ENCODE measurements around the gene SEMA4G. TPM values are rescaled to one million over a fixed set of nuclear protein-coding genes. Genes with fewer than 3 reads are reported as not detected.

SEMA4G gene
- total and polyA plus RNA-seq, 2 of the 13 experiments (the other 11 are each of a cell fraction or from before 2014, with no cell fraction given) = 46.2 to 207 TPM

- TF ChIP-seq HOXD1 (CRISPR knock-in tag; IDR thresholded peaks at IDR 0.05) (peak; percentile 75; the same call in 1 of the 2 replicates), ZNF652 (CRISPR knock-in tag; IDR thresholded peaks at IDR 0.05; ENCODE audit: borderline replicate concordance, low read depth) (no peak), THRA (CRISPR knock-in tag; IDR thresholded peaks at IDR 0.05; ENCODE audit: borderline replicate concordance) (peak; percentile 88), MTF2 (CRISPR knock-in tag; IDR thresholded peaks at IDR 0.05; ENCODE audit: borderline replicate concordance) (no peak), ETV5 (CRISPR knock-in tag; IDR thresholded peaks at IDR 0.05; ENCODE audit: borderline replicate concordance) (peak; percentile 95), MIER3 (CRISPR knock-in tag; IDR thresholded peaks at IDR 0.05; ENCODE audit: borderline replicate concordance) (peak; percentile 95), AGO1 (IDR thresholded peaks at IDR 0.05; ENCODE audit: low read depth, low read length, poor library complexity, severe bottlenecking) (no peak), MXD4 (CRISPR knock-in tag; IDR thresholded peaks at IDR 0.05) (peak; percentile 87), SIN3A (IDR thresholded peaks at IDR 0.05; ENCODE audit: borderline replicate concordance, low read depth, low read length) (peak; percentile 54; the same call in 1 of the 2 replicates), ZXDC (CRISPR knock-in tag; IDR thresholded peaks at IDR 0.05) (peak; percentile 67; the same call in 1 of the 2 replicates), PAWR (CRISPR knock-in tag; IDR thresholded peaks at IDR 0.05; ENCODE audit: borderline replicate concordance) (no peak), ZBTB43 (CRISPR knock-in tag; conservative IDR thresholded peaks at IDR 0.05) (peak; percentile 100), RFX3 (CRISPR knock-in tag; IDR thresholded peaks at IDR 0.05) (no peak), ATF6 (CRISPR knock-in tag; conservative IDR thresholded peaks at IDR 0.05) (no peak), CBX1 (IDR thresholded peaks at IDR 0.05; ENCODE audit: low read depth) (no peak), ZNF768 (CRISPR knock-in tag; IDR thresholded peaks at IDR 0.05) (no peak), NFE2L2 (IDR thresholded peaks at IDR 0.05; ENCODE audit: low read length) (no peak), ZFP37 (CRISPR knock-in tag; IDR thresholded peaks at IDR 0.05; ENCODE audit: borderline replicate concordance) (no peak), SMAD9 (CRISPR knock-in tag; IDR thresholded peaks at IDR 0.05) (no peak), MXI1 (IDR thresholded peaks at IDR 0.05; ENCODE audit: borderline replicate concordance, low read depth, low read length) (peak; percentile 74; the same call in 1 of the 3 replicates)
Observed at GRCh38 chr10:100970914-100971811, 1.9 kb downstream of the SEMA4G start (continued).
